T-helper 2 cell treated with Interferon-gamma antibody and Interleukin-4, amounts not matched to agents 5 μg/mL and 100 μg/mL, for 36 hours (primary cell): ENCODE measurements around the gene COL23A1.
"Not testable (repeated sequence)": the region's sequence is repeated elsewhere in the genome, so short reads cannot be mapped to it uniquely, and the experiment has no call there.

Source experiments
- DNase-seq: peaks from one replicate; pipeline ENCODE4 v3.0.0; 2021; ENCODE audit warnings: low spot score
- H3K27ac Mint-ChIP-seq: one replicate; pipeline ENCODE4 v1.8.0; 2021; ENCODE audit warnings: mild to moderate bottlenecking, mixed read lengths
- H3K27me3 Mint-ChIP-seq: one replicate; pipeline ENCODE4 v1.8.0; 2021; ENCODE audit warnings: low read depth, mixed read lengths
- H3K36me3 Mint-ChIP-seq: one replicate; pipeline ENCODE4 v1.8.0; 2021; ENCODE audit warnings: low read depth, mixed read lengths
- H3K4me1 Mint-ChIP-seq: one replicate; pipeline ENCODE4 v1.8.0; 2021; ENCODE audit warnings: low read depth, mixed read lengths
- H3K4me3 Mint-ChIP-seq: one replicate; pipeline ENCODE4 v1.8.0; 2022; ENCODE audit warnings: mild to moderate bottlenecking, moderate library complexity, mixed read lengths
- H3K9me3 Mint-ChIP-seq: one replicate; pipeline ENCODE4 v1.8.0; 2021; ENCODE audit warnings: mixed read lengths

COL23A1 gene

GRCh38 chr5:178204935-178205748 lies 385.1 kb downstream of the COL23A1 start:
- H3K27me3 Mint-ChIP-seq = peaks cover 2% of the 10 kb centered on the region
- H3K27ac Mint-ChIP-seq = peak overlapping the region; percentile 78
- peak; percentile 79 for DNase-seq
- peak overlapping the region; percentile 87 for H3K4me3 Mint-ChIP-seq
- peaks cover 50% of the 10 kb centered on the region for H3K36me3 Mint-ChIP-seq
- H3K9me3 Mint-ChIP-seq = no peaks in the 10 kb centered on the region
- peaks cover 28% of the 10 kb centered on the region for H3K4me1 Mint-ChIP-seq

GRCh38 chr5:178204182-178204934 lies 385.8 kb downstream of the COL23A1 start, which contains the start of gene HNRNPAB:
HNRNPAB (plus strand) TSS chr5:178204533; CDS start chr5:178204838, 305 bp downstream.
- peaks cover 26% of the 10 kb centered on the region for H3K4me1 Mint-ChIP-seq
- H3K4me3 Mint-ChIP-seq = peak within 1 kb of the TSS; percentile 99
- peaks cover 42% of the 10 kb centered on the region for H3K36me3 Mint-ChIP-seq
- peaks cover 2% of the 10 kb centered on the region for H3K27me3 Mint-ChIP-seq
- H3K9me3 Mint-ChIP-seq = no peaks in the 10 kb centered on the region
- peak; percentile 95 for DNase-seq
- peak within 1 kb of the TSS; percentile 99 for H3K27ac Mint-ChIP-seq

GRCh38 chr5:178203670-178204181 lies 386.5 kb downstream of the COL23A1 start:
- H3K4me1 Mint-ChIP-seq = peaks cover 23% of the 10 kb centered on the region
- peak overlapping the region; percentile 99 for H3K4me3 Mint-ChIP-seq
- peaks cover 36% of the 10 kb centered on the region for H3K36me3 Mint-ChIP-seq
- H3K27ac Mint-ChIP-seq = peak overlapping the region; percentile 99
- no peaks in the 10 kb centered on the region for H3K9me3 Mint-ChIP-seq
- peaks cover 2% of the 10 kb centered on the region for H3K27me3 Mint-ChIP-seq
- no peak for DNase-seq

- Mint-ChIP-seq H3K4me3 (peak overlapping the region; percentile 64), H3K27me3 (peaks cover 2% of the 10 kb centered on the region), H3K27ac (no peak overlapping the region), H3K4me1 (peaks cover 17% of the 10 kb centered on the region), H3K9me3 (no peaks in the 10 kb centered on the region), H3K36me3 (peaks cover 26% of the 10 kb centered on the region)
- DNase-seq = no peak
Observed at GRCh38 chr5:178202541-178202940, 387.7 kb downstream of the COL23A1 start.

GRCh38 chr5:178201927-178202235 lies 388.3 kb downstream of the COL23A1 start:
- DNase-seq = no peak
- H3K27ac Mint-ChIP-seq = no peak overlapping the region
- no peak overlapping the region for H3K4me3 Mint-ChIP-seq
- peaks cover 19% of the 10 kb centered on the region for H3K36me3 Mint-ChIP-seq
- H3K27me3 Mint-ChIP-seq = peaks cover 2% of the 10 kb centered on the region
- H3K4me1 Mint-ChIP-seq = peaks cover 11% of the 10 kb centered on the region
- H3K9me3 Mint-ChIP-seq = no peaks in the 10 kb centered on the region

GRCh38 chr5:178201221-178201926 lies 388.8 kb downstream of the COL23A1 start:
- Mint-ChIP-seq H3K27me3 (peaks cover 2% of the 10 kb centered on the region), H3K9me3 (no peaks in the 10 kb centered on the region), H3K27ac (no peak overlapping the region), H3K36me3 (peaks cover 14% of the 10 kb centered on the region), H3K4me1 (peaks cover 7% of the 10 kb centered on the region), H3K4me3 (no peak overlapping the region)
- DNase-seq = no peak

GRCh38 chr5:178199581-178200434 lies 390.4 kb downstream of the COL23A1 start:
- Mint-ChIP-seq H3K9me3 (no peaks in the 10 kb centered on the region), H3K4me3 (no peak overlapping the region), H3K36me3 (peaks cover 3% of the 10 kb centered on the region), H3K27ac (no peak overlapping the region), H3K27me3 (peaks cover 6% of the 10 kb centered on the region), H3K4me1 (peaks cover 2% of the 10 kb centered on the region)
- DNase-seq = no peak

- peaks cover 11% of the 10 kb centered on the region for H3K27me3 Mint-ChIP-seq
Observed at GRCh38 chr5:178198706-178199105, 391.5 kb downstream of the COL23A1 start.

GRCh38 chr5:178198151-178198550 lies 392.0 kb downstream of the COL23A1 start:
- H3K4me1 Mint-ChIP-seq, H3K27ac Mint-ChIP-seq, H3K4me3 Mint-ChIP-seq, DNase-seq, H3K36me3 Mint-ChIP-seq, H3K9me3 Mint-ChIP-seq: not testable (repeated sequence)
- H3K27me3 Mint-ChIP-seq = peaks cover 15% of the 10 kb centered on the region

More at GRCh38 chr5:178198706-178199105, 391.5 kb downstream of the COL23A1 start:
- no peak overlapping the region for H3K4me3 Mint-ChIP-seq
- DNase-seq = no peak
- H3K27ac Mint-ChIP-seq = no peak overlapping the region
- H3K4me1 Mint-ChIP-seq = peaks cover 6% of the 10 kb centered on the region
- no peaks in the 10 kb centered on the region for H3K36me3 Mint-ChIP-seq
- no peaks in the 10 kb centered on the region for H3K9me3 Mint-ChIP-seq

GRCh38 chr5:178196986-178197385 lies 393.2 kb downstream of the COL23A1 start:
- Mint-ChIP-seq H3K27me3 (peaks cover 24% of the 10 kb centered on the region), H3K27ac (no peak overlapping the region), H3K4me1 (peaks cover 10% of the 10 kb centered on the region), H3K4me3 (no peak overlapping the region), H3K9me3 (no peaks in the 10 kb centered on the region), H3K36me3 (no peaks in the 10 kb centered on the region)
- DNase-seq = no peak

- peaks cover 10% of the 10 kb centered on the region for H3K4me1 Mint-ChIP-seq
- H3K9me3 Mint-ChIP-seq = no peaks in the 10 kb centered on the region
- H3K4me3 Mint-ChIP-seq = no peak overlapping the region
- H3K27me3 Mint-ChIP-seq = peaks cover 24% of the 10 kb centered on the region
- H3K36me3 Mint-ChIP-seq = no peaks in the 10 kb centered on the region
- no peak overlapping the region for H3K27ac Mint-ChIP-seq
- DNase-seq = no peak
Observed at GRCh38 chr5:178196281-178196812, 393.8 kb downstream of the COL23A1 start.

GRCh38 chr5:178194026-178194425 lies 396.2 kb downstream of the COL23A1 start:
- H3K27ac Mint-ChIP-seq = no peak overlapping the region
- no peak for DNase-seq
- H3K4me1 Mint-ChIP-seq = peaks cover 10% of the 10 kb centered on the region
- no peaks in the 10 kb centered on the region for H3K9me3 Mint-ChIP-seq
- peaks cover 24% of the 10 kb centered on the region for H3K27me3 Mint-ChIP-seq
- H3K4me3 Mint-ChIP-seq = no peak overlapping the region
- no peaks in the 10 kb centered on the region for H3K36me3 Mint-ChIP-seq
